HepG2 (cell line): ENCODE measurements around the gene TLE7. TPM values are rescaled to one million over a fixed set of nuclear protein-coding genes. Genes with fewer than 3 reads are reported as not detected.

Experiments
- ATAC-seq: fragments of 200-7000 bp; cut with Tn5 transposase; 3 replicates; pipeline ENCODE4 v1.9.1; 2020; ENCODE audit warnings: mild to moderate bottlenecking, moderate library complexity
- BruUV-seq: library from RNA; stranded (reverse); fragments of 400-500 nt; replicated peaks from 2 replicates; lab custom pipeline; 2021; lab: Mats Ljungman, UMichigan
- CTCF ChIA-PET: fragments of 300-600 bp; formaldehyde crosslinking; extraction: SDS; loops from one replicate; lab custom pipeline; 2021; ENCODE audit warnings: low total read pairs, inconsistent platforms, low intra/inter-chr PET ratio; lab: Yijun Ruan, JAX
- POLR2A ChIA-PET: fragments of 350-600 bp; sonication (Branson Sonifier 250); formaldehyde crosslinking; loops from one replicate; lab custom pipeline; 2020; ENCODE audit warnings: antibody characterized with exemption, inconsistent platforms; lab: Yijun Ruan, JAX
- DNase-seq: peaks from one replicate; pipeline ENCODE4 v3.0.0-alpha.2; 2015; ENCODE audit warnings: low spot score
- FAIRE-seq: peaks from 3 replicates; lab custom pipeline; 2011; peaks lifted over from hg19 to GRCh38; lab: Jason Lieb, UNC
- H2AFZ ChIP-seq: one replicate; pipeline ENCODE4 v1.6.1; 2011; ENCODE audit warnings: low read length, inconsistent platforms
- H3K27ac ChIP-seq: fragments of 300-600 bp; 3 replicates; pipeline ENCODE4 v1.8.0; 2011; ENCODE audit warnings: mixed run types, mild to moderate bottlenecking, mixed read lengths, low read length, inconsistent platforms; ENCODE audit not compliant: insufficient read depth; ENCODE audit errors: extremely low read length
- H3K27me3 ChIP-seq, 2 experiments: fragments of 200-600 bp in 1 of 2; 2 replicates in 1 of 2; 3 replicates in 1 of 2; pipeline versions ENCODE4 v1.6.0 to v1.8.0; 2011; ENCODE audit warnings: low read length in 2 of 2, mild to moderate bottlenecking in 2 of 2, moderate library complexity in 2 of 2, inconsistent platforms in 1 of 2; ENCODE audit not compliant: insufficient read depth in 2 of 2, control insufficient read depth in 1 of 2
- H3K36me3 ChIP-seq, 2 experiments: fragments of 200-600 bp in 1 of 2; replicated peaks in 1 of 2; 2 replicates in 1 of 2; 3 replicates in 1 of 2; pipeline versions ENCODE4 v1.5.1 to v1.8.0; 2011; ENCODE audit warnings: low read length in 2 of 2, inconsistent platforms in 1 of 2; ENCODE audit not compliant: insufficient read depth in 2 of 2, control insufficient read depth in 1 of 2
- H3K4me1 ChIP-seq: 2 replicates; pipeline ENCODE4 v1.5.1; 2012; ENCODE audit warnings: low read length, inconsistent platforms; ENCODE audit not compliant: insufficient read depth
- H3K4me2 ChIP-seq: 2 replicates; pipeline ENCODE4 v1.6.0; 2011; ENCODE audit warnings: low read depth, low read length, inconsistent platforms
- H3K4me3 ChIP-seq, 3 experiments: fragments of 200-600 bp in 1 of 3; sonication (generic), shearing (Covaris generic) in 1 of 3; replicated peaks in 1 of 3; 2 replicates each; pipeline ENCODE4 v1.5.1; 2011 to 2016; ENCODE audit warnings: low read length in 3 of 3, inconsistent platforms in 2 of 3, low read depth in 2 of 3, mild to moderate bottlenecking in 2 of 3, control low read depth in 1 of 3, mixed read lengths in 1 of 3; ENCODE audit not compliant: insufficient read depth in 1 of 3
- H3K79me2 ChIP-seq: one replicate; pipeline ENCODE4 v1.6.1; 2011; ENCODE audit warnings: low read length, inconsistent platforms; ENCODE audit not compliant: insufficient read depth
- H3K9ac ChIP-seq: 2 replicates; pipeline ENCODE4 v1.6.0; 2011; ENCODE audit warnings: mild to moderate bottlenecking, low read depth, low read length, inconsistent platforms; ENCODE audit not compliant: insufficient read depth
- H3K9me3 ChIP-seq: 2 replicates; pipeline ENCODE4 v1.5.1; 2012; ENCODE audit warnings: mild to moderate bottlenecking, low read length
- H4K20me1 ChIP-seq: 2 replicates; pipeline ENCODE4 v1.6.0; 2011; ENCODE audit warnings: inconsistent platforms, mild to moderate bottlenecking, low read length, moderate library complexity; ENCODE audit not compliant: insufficient read depth
- ADNP ChIP-seq: sonication (generic); formaldehyde crosslinking; IDR thresholded peaks from 2 replicates; pipeline ENCODE4 v1.4.0; 2020; ENCODE audit warnings: missing genetic modification reagents
- ARNTL ChIP-seq: sonication (generic); formaldehyde crosslinking; IDR thresholded peaks from 2 replicates; pipeline ENCODE4 v1.4.0; 2020; ENCODE audit warnings: mild to moderate bottlenecking, missing genetic modification reagents
- KAT8 ChIP-seq: IDR thresholded peaks from 2 replicates; pipeline ENCODE4 v1.6.1; 2016; ENCODE audit warnings: missing genetic modification reagents, missing compliant biosample characterization
- SMYD3 ChIP-seq: sonication (generic); formaldehyde crosslinking; IDR thresholded peaks from 2 replicates; pipeline ENCODE4 v1.8.1; 2023; ENCODE audit warnings: mild to moderate bottlenecking, missing genetic modification reagents
- STAG1 ChIP-seq: sonication (generic); formaldehyde crosslinking; IDR thresholded peaks from 2 replicates; pipeline ENCODE4 v1.4.0; 2020; ENCODE audit warnings: missing genetic modification reagents
- TEAD3 ChIP-seq: optimal IDR thresholded peaks from 2 replicates; pipeline ENCODE3; 2016; ENCODE audit warnings: borderline replicate concordance
- WGBS: methylation state at CpG from one replicate; pipeline ENCODE4 v1.1.6; 2017; ENCODE audit warnings: low lambda C conversion rate; 5-methylcytosine and 5-hydroxymethylcytosine counted together
- in situ Hi-C: cut with HindIII; loops from 2 replicates; pipeline ENCODE4 v1.10.0; 2017; ENCODE audit warnings: low pct_unique_long_range_greater_than_20kb; ENCODE audit not compliant: extremely low pct_ligation_motif_present
- intact Hi-C: fragments of 100-400 bp; cut with micrococcal nuclease; formaldehyde crosslinking; loops from one replicate; pipeline ENCODE4 v1.10.0; 2022; ENCODE audit not compliant: unreplicated experiment
- polyA plus RNA-seq, 8 experiments: library from polyadenylated mRNA; depleted of rRNA in 3 of 8; stranded (reverse) in 7 of 8; unstranded in 1 of 8; fragments of >200 nt; fragmentation: Illumina TruSeq in 4 of 8; extraction: Trizol in 4 of 8; gene quantifications; 2 replicates each; pipeline versions ENCODE4 v1.2.1 to v1.2.3, GENCODE V29; 2011 to 2016; ENCODE audit warnings: low read depth in 4 of 8, missing spikeins in 1 of 8, mixed read lengths in 1 of 8; ENCODE audit not compliant: insufficient read depth in 1 of 8
- total RNA-seq, 5 experiments: library from RNA; depleted of rRNA; stranded (reverse); fragments of >200 nt; fragmentation: Illumina TruSeq; extraction: Trizol; gene quantifications; 2 replicates each; pipeline ENCODE4 v1.2.3, GENCODE V29; 2016; ENCODE audit warnings: low read depth in 1 of 5
- TF ChIP-seq, protein P1 (sequence below): sonication (generic); formaldehyde crosslinking; IDR thresholded peaks from 2 replicates; pipeline ENCODE4 v1.4.0; 2020; ENCODE audit warnings: mild to moderate bottlenecking, missing genetic modification reagents
- TF ChIP-seq, protein P2 (sequence below): sonication (generic); formaldehyde crosslinking; IDR thresholded peaks from 2 replicates; pipeline ENCODE4 v1.4.0; 2020; ENCODE audit warnings: missing genetic modification reagents
- TF ChIP-seq, protein P3 (sequence below): IDR thresholded peaks from 2 replicates; pipeline ENCODE4 v1.6.1; 2016; ENCODE audit warnings: missing biosample characterization, missing genetic modification reagents, low read depth
- TF ChIP-seq, protein P4 (sequence below): sonication (generic); formaldehyde crosslinking; IDR thresholded peaks from 2 replicates; pipeline ENCODE4 v1.5.1; 2020; ENCODE audit warnings: mild to moderate bottlenecking, moderate library complexity, missing genetic modification reagents
- TF ChIP-seq, protein P5 (sequence below): sonication (generic); formaldehyde crosslinking; conservative IDR thresholded peaks from 2 replicates; pipeline ENCODE4 v1.4.0; 2020; ENCODE audit warnings: missing genetic modification reagents
- TF ChIP-seq, protein P6 (sequence below): IDR thresholded peaks from 2 replicates; pipeline ENCODE4 v1.6.1; 2016; ENCODE audit warnings: control low read depth

Gene TLE7
- total and polyA plus RNA-seq, 2 of the 13 experiments (the other 11 are each of a cell fraction or from before 2014, with no cell fraction given), result not detected

DNA sequence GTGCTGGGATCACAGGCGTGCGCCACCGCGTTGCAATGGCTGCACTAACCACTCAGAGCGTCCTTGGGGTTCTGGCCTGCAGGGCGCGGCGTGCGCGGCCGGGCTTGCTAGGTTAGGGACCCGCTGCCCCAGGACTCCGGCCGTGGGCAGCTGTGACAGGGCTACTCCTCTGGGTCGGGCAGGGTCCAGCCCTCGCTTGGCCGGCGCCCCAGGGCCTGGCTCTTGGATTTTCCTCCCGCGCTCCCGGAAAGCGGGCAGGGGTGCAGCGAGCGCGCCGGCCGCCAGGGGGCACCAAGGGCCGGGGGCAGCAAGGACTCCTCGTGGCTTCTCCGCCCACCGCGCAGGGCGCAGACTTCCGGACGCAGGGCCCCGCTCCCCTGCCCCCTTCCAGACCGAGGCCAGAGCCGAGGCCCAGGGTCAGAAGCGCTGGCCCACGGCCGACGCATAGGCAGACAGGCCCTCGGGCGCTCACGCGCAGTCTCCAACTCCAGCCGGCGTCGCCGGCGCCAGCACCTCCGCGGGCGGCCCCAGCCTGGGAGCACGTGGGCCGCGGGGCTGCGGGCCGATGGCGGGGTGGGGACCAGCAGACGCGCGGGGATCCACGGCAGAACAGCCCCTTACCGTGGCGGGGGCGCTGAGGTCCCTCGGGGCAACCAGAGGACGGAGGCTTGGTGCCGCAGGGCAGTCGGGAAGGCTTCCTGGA, 355 bp downstream of the TLE7 start:
- peak overlapping the region; percentile 38 for H3K4me2 ChIP-seq
- peaks cover 3 to 20% of the 10 kb centered on the region in 2 experiments for H3K27me3 ChIP-seq
- no peak overlapping the region for H3K27ac ChIP-seq
- H3K9me3 ChIP-seq, result no peaks in the 10 kb centered on the region
- in situ Hi-C loops (loop anchor here (10.0 kb wide), 1 partner anchor 53 kb away; no protein-coding TSS in a partner anchor), intact Hi-C loops (loop anchor here (2.0 kb wide), 2 partner anchors 15 to 59 kb away; no protein-coding TSS in a partner anchor)
- H3K79me2 ChIP-seq, result no peaks in the 10 kb centered on the region
- H3K4me1 ChIP-seq, result peaks cover 8% of the 10 kb centered on the region
- H2AFZ ChIP-seq, result no peak overlapping the region
- DNase-seq, result no peak
- no peak for FAIRE-seq
- ATAC-seq, result peak; percentile 76
- H4K20me1 ChIP-seq, result no peaks in the 10 kb centered on the region
- H3K36me3 ChIP-seq, result no peaks in the 10 kb centered on the region
- no peak overlapping the region for H3K4me3 ChIP-seq
- no peak overlapping the region for H3K9ac ChIP-seq
- no TSS peak for BruUV-seq
- 80% methylated on average over 38 of the region's 71 CpGs for WGBS
- POLR2A ChIA-PET, result no interaction called here
- CTCF ChIA-PET, result interaction anchor here (0.9 to 3.1 kb wide), 5 partner anchors 15 to 169 kb away, joined by 4 to 53 read pairs (median 9); no protein-coding TSS in a partner anchor
- TF ChIP-seq KAT8 (CRISPR knock-in tag) (no peak), STAG1 (peak; percentile 57), ADNP (CRISPR knock-in tag) (0 out of 2 replicates have a peak, but pooled peaks have one; percentile 42), ARNTL (CRISPR knock-in tag) (no peak), TEAD3 (CRISPR knock-in tag) (peak; percentile 35), SMYD3 (CRISPR knock-in tag) (no peak)
- TF ChIP-seq, protein P1, sequence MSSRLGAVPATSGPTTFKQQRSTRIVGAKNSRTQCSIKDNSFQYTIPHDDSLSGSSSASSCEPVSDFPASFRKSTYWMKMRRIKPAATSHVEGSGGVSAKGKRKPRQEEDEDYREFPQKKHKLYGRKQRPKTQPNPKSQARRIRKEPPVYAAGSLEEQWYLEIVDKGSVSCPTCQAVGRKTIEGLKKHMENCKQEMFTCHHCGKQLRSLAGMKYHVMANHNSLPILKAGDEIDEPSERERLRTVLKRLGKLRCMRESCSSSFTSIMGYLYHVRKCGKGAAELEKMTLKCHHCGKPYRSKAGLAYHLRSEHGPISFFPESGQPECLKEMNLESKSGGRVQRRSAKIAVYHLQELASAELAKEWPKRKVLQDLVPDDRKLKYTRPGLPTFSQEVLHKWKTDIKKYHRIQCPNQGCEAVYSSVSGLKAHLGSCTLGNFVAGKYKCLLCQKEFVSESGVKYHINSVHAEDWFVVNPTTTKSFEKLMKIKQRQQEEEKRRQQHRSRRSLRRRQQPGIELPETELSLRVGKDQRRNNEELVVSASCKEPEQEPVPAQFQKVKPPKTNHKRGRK, result no peak
- TF ChIP-seq, protein P2, sequence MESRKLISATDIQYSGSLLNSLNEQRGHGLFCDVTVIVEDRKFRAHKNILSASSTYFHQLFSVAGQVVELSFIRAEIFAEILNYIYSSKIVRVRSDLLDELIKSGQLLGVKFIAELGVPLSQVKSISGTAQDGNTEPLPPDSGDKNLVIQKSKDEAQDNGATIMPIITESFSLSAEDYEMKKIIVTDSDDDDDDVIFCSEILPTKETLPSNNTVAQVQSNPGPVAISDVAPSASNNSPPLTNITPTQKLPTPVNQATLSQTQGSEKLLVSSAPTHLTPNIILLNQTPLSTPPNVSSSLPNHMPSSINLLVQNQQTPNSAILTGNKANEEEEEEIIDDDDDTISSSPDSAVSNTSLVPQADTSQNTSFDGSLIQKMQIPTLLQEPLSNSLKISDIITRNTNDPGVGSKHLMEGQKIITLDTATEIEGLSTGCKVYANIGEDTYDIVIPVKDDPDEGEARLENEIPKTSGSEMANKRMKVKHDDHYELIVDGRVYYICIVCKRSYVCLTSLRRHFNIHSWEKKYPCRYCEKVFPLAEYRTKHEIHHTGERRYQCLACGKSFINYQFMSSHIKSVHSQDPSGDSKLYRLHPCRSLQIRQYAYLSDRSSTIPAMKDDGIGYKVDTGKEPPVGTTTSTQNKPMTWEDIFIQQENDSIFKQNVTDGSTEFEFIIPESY (CRISPR knock-in tag), result peak; percentile 95
- TF ChIP-seq, protein P3, sequence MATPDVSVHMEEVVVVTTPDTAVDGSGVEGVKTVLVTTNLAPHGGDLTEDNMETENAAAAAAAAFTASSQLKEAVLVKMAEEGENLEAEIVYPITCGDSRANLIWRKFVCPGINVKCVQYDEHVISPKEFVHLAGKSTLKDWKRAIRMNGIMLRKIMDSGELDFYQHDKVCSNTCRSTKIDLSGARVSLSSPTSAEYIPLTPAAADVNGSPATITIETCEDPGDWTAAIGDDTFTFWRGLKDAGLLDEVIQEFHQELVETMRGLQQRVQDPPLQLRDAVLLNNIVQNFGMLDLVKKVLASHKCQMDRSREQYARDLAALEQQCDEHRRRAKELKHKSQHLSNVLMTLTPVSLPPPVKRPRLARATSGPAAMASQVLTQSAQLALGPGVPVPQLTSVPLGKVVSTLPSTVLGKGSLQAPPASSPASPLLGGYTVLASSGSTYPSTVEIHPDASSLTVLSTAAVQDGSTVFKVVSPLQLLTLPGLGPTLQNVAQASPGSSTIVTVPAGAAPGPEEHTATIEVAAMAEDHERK (CRISPR knock-in tag), result no peak
- TF ChIP-seq, protein P4, sequence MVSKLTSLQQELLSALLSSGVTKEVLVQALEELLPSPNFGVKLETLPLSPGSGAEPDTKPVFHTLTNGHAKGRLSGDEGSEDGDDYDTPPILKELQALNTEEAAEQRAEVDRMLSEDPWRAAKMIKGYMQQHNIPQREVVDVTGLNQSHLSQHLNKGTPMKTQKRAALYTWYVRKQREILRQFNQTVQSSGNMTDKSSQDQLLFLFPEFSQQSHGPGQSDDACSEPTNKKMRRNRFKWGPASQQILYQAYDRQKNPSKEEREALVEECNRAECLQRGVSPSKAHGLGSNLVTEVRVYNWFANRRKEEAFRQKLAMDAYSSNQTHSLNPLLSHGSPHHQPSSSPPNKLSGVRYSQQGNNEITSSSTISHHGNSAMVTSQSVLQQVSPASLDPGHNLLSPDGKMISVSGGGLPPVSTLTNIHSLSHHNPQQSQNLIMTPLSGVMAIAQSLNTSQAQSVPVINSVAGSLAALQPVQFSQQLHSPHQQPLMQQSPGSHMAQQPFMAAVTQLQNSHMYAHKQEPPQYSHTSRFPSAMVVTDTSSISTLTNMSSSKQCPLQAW (CRISPR knock-in tag), result peak; percentile 71; the same call in 1 of the 2 replicates
- TF ChIP-seq, protein P5, sequence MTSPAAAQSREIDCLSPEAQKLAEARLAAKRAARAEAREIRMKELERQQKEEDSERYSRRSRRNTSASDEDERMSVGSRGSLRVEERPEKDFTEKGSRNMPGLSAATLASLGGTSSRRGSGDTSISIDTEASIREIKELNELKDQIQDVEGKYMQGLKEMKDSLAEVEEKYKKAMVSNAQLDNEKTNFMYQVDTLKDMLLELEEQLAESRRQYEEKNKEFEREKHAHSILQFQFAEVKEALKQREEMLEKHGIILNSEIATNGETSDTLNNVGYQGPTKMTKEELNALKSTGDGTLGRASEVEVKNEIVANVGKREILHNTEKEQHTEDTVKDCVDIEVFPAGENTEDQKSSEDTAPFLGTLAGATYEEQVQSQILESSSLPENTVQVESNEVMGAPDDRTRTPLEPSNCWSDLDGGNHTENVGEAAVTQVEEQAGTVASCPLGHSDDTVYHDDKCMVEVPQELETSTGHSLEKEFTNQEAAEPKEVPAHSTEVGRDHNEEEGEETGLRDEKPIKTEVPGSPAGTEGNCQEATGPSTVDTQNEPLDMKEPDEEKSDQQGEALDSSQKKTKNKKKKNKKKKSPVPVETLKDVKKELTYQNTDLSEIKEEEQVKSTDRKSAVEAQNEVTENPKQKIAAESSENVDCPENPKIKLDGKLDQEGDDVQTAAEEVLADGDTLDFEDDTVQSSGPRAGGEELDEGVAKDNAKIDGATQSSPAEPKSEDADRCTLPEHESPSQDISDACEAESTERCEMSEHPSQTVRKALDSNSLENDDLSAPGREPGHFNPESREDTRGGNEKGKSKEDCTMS (CRISPR knock-in tag), result no peak
- TF ChIP-seq, protein P6, sequence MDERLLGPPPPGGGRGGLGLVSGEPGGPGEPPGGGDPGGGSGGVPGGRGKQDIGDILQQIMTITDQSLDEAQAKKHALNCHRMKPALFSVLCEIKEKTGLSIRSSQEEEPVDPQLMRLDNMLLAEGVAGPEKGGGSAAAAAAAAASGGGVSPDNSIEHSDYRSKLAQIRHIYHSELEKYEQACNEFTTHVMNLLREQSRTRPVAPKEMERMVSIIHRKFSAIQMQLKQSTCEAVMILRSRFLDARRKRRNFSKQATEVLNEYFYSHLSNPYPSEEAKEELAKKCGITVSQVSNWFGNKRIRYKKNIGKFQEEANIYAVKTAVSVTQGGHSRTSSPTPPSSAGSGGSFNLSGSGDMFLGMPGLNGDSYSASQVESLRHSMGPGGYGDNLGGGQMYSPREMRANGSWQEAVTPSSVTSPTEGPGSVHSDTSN (CRISPR knock-in tag), result no peak
